GM21825 (cell line): ENCODE results near the gene ADARB2.

Experiments used
- ATAC-seq: cut with Tn5 transposase; IDR thresholded peaks from one replicate; pipeline ENCODE4 v1.9.1; 2021; ENCODE audit warnings: mild to moderate bottlenecking, moderate library complexity; ENCODE audit not compliant: unreplicated experiment

The ADARB2 gene

GRCh38 chr10:1664333-1664964 lies 72.9 kb downstream of the ADARB2 start:
- no peak for ATAC-seq

GRCh38 chr10:1663226-1663625 lies 74.1 kb downstream of the ADARB2 start:
- ATAC-seq, result no peak

DNA sequence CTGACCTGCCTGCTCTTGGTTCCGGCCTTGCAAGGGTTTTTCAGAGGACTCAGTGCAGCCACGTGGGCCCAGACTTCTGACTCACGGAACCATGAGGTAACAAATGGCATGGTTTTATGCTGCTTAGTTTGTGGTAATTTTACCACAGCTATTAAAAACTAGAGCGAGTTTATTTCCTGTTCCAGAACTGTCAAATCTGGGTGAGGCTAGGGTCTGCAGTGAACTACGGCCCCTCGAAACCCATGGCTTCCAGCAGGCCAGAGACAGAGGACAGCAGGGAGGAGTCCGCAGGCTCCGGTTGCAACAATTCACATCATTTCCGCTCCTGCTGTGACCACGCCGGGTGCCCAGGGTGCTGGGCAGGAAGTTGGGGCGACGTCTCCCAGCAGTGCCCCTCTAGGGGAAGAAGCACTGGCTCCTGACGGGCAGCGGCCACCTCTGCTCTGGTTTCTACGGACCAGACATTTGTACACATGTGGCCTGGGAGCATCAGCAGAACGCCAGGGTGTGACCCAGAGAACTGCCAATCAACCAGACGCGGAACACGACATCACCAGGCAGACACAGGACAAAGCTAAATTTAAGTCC lies 74.8 kb downstream of the ADARB2 start:
- ATAC-seq, result peak; percentile 20

DNA sequence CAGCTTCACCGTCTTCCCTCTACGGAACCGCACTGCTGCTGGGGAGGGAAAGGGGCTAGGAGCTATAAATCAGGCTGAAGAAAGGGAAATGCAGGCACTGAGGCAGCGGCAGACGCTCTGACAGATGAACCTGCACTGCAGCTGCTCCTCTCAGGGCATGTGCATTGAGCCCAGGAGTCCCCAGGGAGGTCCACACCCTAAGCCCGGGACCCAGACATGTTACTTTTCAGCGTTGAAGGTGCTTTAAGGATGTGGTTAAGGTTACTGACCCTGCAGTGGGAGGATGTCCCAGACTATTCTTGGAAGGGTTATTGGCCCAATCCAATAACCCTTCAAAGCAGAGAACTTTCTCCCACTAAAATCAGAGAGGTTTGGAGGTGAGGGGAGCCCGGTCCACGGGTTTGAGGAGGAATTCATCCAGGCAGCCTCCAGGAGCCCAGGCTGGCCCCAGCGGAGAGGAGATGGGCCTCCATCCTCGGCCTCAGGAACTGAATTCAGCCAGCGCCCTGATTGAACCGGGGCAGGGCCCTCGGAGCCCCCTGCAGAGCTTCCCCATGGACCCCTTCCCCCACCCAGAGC lies 75.4 kb downstream of the ADARB2 start:
- peak; percentile 80 for ATAC-seq

DNA sequence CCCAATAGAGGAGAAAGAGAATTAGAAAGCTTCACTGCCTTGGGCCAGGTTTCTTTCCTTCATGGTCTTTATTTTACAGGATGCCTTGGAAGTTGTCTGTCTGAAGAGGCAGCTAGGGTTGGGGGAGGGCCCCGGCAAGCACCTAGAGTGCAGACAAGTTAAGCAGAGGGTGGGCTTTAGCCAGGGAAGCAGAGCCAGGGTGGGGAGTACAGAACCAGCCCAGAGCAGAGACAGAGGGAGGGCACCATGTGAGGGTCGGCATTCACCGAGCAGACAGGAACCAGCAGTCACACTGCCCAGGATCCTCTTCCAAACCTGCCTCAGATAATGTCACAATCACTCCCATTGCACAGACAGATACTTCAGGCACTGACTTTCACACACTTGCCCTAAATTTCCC lies 75.9 kb downstream of the ADARB2 start:
- ATAC-seq, result no peak

DNA sequence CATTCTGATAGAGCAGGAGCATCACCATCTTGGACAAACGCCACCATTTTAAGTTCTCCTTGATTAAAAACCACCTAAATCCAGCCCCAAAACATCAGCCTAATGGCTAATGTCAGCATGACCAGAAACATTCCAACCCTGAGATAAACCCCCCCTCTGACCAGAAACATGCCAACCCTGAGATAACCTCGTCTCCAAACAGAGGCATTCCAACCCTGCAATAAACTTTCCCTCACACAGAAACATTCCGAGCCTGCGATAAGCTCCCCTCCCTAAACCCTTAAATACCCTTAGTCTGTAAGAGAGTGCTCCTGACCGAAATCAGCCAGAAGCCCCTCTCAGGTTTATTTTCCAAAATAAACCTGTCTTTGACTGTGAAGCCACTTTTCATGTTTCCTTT lies 76.5 kb downstream of the ADARB2 start:
- ATAC-seq, result no peak

DNA sequence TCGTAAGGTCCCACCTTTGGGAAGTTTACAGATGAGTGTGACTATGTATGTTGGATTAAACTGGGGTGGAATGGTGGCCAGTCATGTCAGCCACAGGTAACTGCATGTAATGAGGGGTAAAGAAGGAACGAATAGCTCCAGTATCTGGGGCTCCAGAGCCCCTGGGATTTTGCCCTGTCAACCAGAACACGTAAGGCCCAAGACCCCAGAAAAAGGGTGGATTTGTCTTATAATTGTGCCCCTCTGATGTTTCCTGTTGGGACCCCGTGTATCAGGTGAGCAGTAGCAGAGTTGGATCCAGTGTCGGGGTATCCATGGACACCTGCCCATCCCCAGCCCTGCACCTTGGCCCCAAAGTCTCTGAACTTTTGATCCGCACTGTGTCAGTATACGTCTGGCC lies 76.9 kb downstream of the ADARB2 start:
- no peak for ATAC-seq

GRCh38 chr10:1659221-1659791 lies 78.0 kb downstream of the ADARB2 start:
- ATAC-seq, result no peak

DNA sequence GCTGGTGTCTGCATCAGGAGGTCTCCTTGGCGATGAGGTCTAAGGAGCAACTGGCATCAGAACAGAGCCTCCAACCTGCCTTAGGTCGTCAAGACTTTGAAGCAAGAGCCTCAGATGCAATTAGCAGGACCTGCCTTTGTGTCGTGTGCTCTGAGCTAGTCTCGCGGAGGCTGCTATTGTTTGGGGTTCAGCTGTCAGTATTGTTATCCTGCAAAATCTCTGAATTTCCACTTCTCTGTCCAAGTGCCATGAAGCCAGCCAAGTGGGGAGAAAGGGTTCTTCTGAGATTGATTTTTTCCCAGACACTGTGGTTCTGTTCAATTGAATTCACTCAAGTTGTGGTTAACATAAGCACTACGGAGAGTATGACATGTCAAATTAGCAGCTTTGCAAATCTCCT lies 78.7 kb downstream of the ADARB2 start:
- ATAC-seq, result no peak

- no peak for ATAC-seq
Measured at GRCh38 chr10:1657479-1657878, 79.8 kb downstream of the ADARB2 start.

DNA sequence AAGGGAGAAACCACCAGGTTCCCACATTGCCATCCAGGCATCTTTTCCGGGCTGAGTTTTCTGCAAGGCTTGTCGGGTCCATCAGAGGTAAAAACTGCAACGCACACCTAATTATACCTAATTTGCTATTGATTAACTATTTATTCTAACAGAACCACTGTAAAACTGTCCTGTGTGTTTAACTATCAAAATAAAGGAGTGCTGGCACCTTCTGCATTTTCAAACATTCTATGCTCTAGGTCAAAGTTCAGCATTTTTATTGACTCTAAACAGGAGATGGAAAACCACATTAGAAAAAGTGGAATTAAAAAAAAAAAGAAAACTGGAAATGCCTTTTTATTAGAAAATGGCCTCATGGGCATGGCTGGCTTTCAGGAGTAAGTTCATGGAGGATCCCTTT lies 82.0 kb downstream of the ADARB2 start:
- no peak for ATAC-seq

DNA sequence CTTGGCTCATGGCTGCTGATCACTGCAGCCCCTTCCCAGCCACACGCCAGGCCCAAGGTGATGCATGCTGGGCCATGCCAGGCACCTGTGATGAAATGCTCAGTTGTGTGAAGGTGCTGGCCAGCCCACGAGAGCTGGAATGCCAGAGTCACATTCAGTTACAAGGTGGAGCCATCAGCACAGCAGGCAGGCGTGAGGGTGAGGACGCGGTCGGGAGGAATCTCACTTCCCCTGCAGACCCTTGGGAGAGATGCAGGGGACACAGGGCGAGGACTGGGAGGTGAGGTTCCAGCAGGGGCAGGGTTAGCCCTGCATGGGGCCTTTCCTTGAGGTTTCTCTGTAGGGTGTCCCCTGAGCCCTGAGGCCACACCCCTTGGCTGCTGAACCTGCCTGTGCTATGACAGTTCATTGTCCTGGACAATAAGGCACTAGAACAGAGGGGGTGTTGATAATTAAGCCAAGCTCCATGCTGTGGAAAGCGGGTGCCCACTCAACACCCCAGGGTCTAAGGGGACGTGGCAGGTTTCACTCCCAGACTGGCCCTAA lies 82.4 kb downstream of the ADARB2 start:
- no peak for ATAC-seq

DNA sequence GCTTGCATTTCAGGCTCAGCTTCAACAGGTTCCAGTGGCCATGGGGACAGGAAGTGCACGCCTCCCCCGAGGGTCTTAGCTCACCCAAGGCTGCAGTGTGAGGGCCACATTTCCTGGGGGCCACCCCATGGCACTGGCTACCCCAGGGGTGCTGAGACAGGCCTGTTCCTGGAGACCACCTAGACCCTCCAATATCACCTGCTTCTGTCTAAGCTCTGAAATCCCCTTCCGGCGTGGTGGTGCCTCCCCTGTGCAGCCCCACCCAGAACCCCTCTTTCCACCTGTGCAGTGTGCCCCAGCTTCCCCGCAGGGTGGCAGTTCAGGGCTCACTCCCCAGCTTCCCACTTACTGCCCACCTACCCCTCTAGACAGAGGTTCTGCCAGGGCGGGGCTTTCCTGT lies 83.1 kb downstream of the ADARB2 start:
- ATAC-seq, result no peak

- ATAC-seq, result no peak
Measured at GRCh38 chr10:1653321-1653720, 84.0 kb downstream of the ADARB2 start.

DNA sequence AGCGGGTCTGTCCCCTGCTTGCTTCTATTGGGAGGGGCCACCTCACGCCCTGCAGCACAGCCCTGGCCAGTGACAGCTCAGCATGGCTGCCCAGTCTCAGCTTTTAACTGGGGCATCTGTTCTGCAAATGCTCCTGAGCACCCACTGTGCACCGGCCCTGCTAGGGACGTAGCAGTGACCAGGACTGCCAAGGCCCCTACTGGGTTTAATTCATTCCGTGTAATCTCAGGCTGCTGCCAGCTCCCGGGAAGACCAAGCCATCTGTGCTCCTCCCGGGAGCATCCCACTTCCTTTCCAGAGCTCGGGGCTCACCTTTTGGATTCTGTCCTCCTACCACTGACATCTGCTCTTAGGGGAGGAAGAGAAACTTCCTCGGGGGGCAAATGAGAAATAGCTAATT lies 85.2 kb downstream of the ADARB2 start:
- ATAC-seq, result no peak

- ATAC-seq, result no peak
Measured at GRCh38 chr10:1651270-1651966, 85.9 kb downstream of the ADARB2 start.

- no peak for ATAC-seq
Measured at GRCh38 chr10:1650542-1651269, 86.6 kb downstream of the ADARB2 start.

- no peak for ATAC-seq
Measured at GRCh38 chr10:1648648-1649047, 88.7 kb downstream of the ADARB2 start.

GRCh38 chr10:1646332-1646731 lies 91.0 kb downstream of the ADARB2 start:
- no peak for ATAC-seq

GRCh38 chr10:1645896-1646295 lies 91.4 kb downstream of the ADARB2 start:
- no peak for ATAC-seq

- no peak for ATAC-seq
Measured at GRCh38 chr10:1644191-1644711, 93.1 kb downstream of the ADARB2 start.
